HG03354 (cell line): ENCODE results near the gene PAX8.
"Not testable (repeated sequence)": the region's sequence is repeated elsewhere in the genome, so short reads cannot be mapped to it uniquely, and the experiment has no call there.

ENCODE experiments used
- ATAC-seq: cut with Tn5 transposase; IDR thresholded peaks from one replicate; pipeline ENCODE4 v1.9.1; 2021; ENCODE audit warnings: mild to moderate bottlenecking; ENCODE audit not compliant: unreplicated experiment, poor library complexity, severe bottlenecking

Gene PAX8

DNA sequence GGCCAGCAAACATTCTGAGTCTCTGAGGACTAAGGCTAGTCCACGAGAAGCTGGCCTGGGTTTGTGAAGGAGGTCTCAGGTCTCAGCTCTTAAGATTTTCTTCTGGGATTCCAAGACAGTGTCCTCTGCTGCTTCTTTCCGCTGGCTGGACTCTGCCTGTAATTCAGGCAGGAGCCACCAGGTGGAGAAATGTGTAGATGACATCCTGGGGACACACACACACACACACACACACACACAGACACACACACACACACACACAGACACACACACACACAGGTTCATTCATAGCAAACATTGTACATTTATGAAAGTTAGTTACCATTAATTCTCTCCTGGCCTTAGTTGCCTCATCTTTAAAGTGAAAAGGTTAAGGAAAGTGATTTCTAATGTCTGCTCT, 18.9 kb upstream of the PAX8 start:
- ATAC-seq, result not testable (repeated sequence)

GRCh38 chr2:113291191-113291590, 12.5 kb upstream of the PAX8 start:
- no peak for ATAC-seq

GRCh38 chr2:113288674-113289149, 10.0 kb upstream of the PAX8 start:
- ATAC-seq, result not testable (repeated sequence)

DNA sequence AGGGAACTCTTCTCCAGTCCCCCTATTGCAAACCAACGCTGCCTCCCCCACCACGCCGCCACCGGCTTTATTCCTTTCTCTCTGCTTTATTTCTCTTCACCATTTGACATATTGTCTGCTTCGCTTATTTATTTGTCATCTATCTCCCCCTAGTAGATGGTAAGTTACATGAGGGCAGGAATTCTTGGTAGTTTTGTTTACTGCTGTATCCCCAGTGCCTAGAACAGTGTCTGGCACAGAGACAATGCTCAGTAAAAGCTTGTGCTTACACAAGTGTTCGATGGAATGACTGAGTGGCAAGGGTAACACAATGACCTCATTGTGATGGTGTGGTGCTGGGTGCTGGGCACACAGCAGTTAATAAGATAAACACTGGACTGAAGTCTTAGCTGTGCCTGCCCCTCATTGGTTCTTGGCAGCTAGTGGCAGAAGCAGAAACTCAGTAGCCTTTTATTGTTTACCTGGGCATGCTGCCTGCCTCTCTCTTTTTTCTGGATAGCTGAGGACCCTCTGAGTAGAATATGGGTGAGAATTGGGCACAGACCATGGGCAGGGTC, 9.5 kb upstream of the PAX8 start:
- not testable (repeated sequence) for ATAC-seq

GRCh38 chr2:113285816-113286215, 7.1 kb upstream of the PAX8 start:
- ATAC-seq, result no peak

DNA sequence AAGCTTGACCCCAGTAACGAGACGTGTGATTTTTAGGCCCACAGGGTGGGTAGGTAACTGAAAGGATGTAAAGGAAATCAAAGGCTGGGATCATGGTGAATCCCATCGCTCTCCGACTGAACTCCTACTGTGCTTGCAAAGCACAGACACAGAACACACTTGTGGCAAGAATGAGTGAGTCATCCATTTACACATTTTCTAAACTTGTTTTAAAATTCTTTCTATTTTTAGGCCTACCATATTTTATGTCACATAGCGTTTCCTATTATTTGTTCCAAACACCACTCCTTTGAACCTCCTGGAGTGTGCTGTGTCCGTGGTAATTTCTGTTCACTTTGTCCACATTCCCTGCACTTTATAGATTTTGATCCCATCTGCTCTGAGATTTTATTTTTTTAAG, 6.3 kb upstream of the PAX8 start:
- ATAC-seq, result not testable (repeated sequence)

GRCh38 chr2:113284476-113284875, 5.8 kb upstream of the PAX8 start:
- no peak for ATAC-seq

DNA sequence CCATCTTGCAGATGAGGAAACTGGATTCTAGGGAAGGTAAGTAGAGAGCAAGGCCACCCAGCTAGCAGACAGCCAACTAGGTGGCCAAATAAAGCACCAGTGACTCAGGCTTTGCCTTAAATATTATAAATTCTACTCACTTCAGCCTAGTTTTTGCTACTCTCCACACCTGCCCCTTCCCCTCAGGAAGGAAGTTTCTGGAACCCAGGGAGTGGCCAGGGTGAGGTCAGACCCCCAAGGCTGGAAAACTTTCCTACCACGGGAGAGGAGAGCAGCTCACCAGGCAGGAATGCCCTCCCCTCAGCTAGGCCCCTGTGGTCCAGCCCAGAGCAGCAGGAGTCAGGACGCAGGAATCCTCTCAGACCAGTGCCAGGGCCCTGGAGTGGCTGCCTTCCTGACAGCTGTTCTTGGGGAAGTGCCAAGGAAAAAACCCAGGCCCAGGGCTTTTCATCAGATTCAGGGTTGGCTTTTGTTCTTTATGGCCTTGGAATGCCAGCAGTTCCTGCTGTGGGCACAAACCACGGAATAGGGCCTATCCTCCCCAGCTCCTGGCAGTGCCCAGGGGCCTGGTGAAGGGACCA, 5.1 kb upstream of the PAX8 start:
- ATAC-seq, result no peak

GRCh38 chr2:113282747-113283533, 4.2 kb upstream of the PAX8 start:
- ATAC-seq, result no peak

DNA sequence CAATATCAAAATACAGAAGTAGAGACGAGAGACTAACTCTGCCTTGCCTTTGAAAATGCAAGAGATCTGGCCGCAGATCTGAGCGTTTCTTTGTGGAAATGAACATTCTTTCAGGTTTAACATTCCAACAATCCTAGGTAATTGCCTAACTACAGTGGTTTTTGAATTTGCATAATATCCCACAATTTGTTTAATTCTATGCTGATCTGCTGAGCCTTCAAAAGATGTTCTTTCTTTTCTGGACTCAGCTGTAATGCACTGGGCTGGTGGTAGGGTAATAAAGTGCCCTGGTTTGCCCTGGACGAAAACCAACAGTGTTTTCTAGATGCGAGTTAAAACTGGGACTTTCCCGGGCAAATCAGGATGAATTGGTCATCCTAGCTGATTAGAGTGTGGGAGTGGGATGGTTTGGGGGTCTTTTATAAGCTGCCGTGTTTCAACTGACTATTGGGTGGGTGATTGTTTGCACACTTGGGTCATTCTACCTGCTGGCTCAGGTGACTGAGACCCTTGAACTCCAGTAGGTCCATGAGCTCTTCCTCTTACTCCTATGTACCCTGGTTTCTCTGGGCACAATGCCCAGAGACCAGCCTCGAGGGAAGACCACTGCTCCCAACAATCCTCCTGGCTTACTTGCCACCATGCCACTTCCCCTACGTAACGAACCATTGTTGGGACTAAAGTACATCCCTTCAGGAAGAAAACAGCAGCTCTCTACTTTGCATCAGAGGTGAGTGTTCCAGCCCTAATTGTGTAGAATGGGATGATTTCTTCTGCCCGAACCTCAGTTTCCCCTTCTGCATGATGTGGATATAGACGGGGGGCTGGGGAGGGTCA, 3.4 kb upstream of the PAX8 start:
- ATAC-seq, result no peak

DNA sequence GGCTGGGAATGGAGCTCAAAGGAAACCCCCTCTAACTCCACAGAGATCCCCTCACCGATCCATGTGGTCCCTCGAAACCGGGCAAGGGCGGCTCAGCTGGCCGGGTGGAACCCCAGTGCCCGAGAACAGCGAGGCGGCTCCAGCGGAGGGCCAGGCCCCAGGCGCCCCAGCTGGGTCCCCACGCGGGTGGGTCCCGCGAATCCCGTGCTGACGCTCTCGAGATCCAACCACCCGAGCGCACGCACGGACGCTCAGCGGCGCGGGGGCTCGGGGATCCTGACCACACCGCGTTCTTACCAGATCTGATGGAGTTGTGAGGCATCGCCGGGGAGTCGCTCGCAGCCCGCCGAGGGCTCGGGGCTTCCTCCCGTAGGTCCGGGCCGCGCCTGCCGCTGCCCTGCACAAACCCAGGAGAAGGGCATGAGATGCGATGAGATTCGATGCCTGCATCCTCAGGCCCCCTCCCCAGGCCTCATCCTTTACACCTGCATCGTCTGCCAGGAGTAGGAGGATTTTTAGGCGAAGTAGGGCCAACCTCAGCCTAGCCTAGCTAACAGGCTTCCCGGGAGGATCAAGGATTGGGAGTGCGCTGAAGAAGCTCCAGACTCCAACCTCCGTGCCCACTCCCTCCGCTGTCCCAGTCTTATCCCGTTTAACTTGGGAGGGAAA, 514 bp downstream of the PAX8 start:
- ATAC-seq, result no peak

DNA sequence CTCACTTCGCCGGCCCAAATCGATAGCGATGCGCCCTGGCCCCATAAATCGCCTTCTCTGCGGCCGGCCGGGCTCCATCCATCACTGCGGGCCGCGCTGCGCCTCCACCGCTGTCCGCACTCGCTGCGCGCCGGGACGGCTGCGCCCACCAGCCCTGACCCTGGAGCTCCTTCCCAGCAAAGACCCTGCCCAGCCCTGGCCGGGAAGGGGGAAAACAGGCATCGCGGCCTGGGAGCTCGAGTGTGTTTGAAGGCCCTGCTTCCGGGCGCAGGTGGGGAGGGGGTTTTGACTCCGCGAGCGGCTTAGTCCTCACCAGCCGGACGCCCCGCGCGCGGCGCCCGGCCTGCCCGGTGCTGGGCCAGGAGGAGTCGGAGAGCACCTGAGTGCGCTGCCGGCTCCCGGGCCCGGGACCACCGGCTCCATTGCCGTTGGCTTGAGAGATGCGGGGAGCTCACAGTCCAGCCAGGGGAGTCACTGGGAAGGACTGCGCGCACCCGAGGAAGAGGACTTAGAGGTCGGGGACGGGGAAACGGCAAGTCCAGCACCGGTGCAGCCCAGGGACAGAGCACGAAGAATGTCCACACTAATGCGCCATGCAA, 1.1 kb downstream of the PAX8 start:
- no peak for ATAC-seq

DNA sequence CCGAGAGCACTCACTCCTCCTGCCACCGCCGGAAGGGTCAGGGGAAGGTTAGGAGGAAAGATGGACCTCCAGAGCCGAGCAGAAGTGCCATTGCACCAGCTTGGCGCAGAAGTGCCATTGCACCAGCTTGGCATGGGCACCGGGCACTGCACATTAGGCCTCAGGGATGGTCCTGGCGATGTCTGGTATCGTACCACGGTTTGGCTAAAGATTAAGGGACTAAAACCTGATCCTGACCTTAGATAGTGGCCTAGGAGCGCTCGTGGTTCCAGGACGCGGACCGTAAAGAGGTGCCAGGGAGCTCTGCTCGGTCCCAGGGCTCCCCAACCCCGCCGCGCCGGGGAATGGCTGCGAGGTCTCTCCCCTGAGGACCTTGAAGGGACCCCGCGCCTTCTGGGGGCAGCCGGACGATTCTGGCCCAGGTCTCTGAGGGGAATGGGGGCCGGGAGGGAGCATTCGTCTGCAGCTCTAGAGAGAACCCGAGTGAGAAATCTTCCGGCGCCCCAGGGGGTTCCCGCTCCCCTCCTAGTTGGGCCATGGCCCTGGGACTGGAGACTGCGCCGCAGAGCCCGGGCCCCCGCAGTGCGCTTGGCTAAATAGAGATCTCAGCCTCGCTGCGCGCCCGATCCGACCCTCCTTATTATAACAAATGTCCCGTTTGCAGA, 1.8 kb downstream of the PAX8 start:
- no peak for ATAC-seq

GRCh38 chr2:113276216-113276760, 2.4 kb downstream of the PAX8 start:
- ATAC-seq, result no peak

DNA sequence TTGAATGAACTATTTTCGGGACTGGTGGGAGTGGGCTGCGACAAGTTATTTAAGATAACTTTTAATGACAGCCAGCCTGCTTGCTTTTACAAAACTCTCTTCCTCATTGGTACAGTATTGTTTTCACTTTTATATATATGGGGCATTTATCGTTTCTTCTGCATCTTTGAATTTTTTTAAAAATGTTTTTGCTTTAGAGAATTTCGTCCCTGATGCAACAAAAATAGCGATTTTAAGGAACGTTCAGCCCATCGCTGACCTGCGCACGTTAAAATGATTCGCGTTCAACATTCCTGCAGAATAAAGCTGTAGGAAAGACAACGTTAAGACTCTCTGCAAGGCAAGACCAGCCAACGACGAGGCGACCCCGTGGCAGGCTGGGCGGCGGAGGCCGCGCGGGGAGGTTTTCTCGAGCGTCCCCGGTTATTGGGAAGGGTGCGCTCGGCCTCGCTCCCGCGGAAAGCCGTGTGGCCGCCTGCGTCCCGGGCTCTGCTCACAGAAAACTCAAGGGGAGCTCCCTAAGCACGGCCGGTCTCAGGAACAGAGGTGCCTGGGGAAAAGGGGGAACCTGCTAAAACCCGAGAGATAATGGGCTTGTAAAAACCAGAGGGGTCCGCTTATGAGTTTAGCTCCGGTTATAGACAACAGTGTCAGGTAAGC, 3.0 kb downstream of the PAX8 start:
- no peak for ATAC-seq

GRCh38 chr2:113274432-113274831, 4.3 kb downstream of the PAX8 start:
- ATAC-seq, result no peak

DNA sequence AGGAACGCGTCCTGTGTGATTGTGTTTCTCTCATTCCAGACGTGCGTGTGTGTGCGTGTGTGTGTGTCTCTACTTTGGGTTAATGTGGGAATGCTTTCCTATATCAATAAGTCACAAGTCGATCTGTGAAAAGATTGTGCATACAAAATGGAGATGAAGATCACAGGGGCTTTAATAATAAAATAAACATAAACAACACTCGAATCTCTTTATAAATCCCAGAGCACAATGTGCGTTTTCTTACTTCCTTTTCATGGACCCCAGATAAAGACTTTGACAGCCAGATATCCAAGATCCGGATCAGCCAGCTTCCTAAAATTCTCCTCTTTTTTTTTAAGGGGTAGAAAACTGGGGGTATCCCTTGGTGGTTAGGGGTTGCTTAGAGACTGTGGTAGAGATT, 4.7 kb downstream of the PAX8 start:
- no peak for ATAC-seq

- ATAC-seq, result peak; percentile 86
These were observed 5.6 kb downstream of the PAX8 start for GRCh38 chr2:113273027-113273551.
